ENCODE measurements around the gene NOTCH3. TPM values are rescaled to one million over a fixed set of nuclear protein-coding genes. Genes with fewer than 3 reads are reported as not detected.

Gene NOTCH3
- total RNA-seq, 1 experiment from 2014 or later, result 21.5 TPM

DNA sequence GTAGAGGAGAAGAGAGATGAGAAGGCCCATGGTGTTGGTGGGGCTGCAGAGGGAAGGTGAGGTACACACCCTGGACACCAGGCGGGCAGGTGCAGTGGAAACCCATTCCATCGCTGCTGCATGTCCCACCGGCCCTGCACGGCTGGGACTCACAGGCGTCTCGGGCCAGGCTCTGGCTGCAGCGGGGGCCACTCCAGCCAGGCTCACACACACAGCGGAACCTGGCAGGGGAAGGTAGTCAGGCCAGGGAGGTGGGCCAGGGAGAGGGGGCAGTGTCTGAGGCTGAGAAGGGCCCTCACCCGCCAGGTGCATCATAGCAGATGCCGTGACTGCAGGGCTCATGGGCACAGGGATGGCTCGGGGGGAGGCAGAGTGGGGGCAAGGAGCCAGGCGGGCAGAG, 15.6 kb downstream of the NOTCH3 start:
- no peaks in the 10 kb centered on the region for H4K20me1 ChIP-seq (ENCODE audit: low read length)
- no peak overlapping the region for H2AFZ ChIP-seq (ENCODE audit: low read length)
- no peak overlapping the region for H3K4me2 ChIP-seq (ENCODE audit: low read length)
- H3K9me2 ChIP-seq (replicated peaks; ENCODE audit: low read length), result no peaks in the 10 kb centered on the region
- no peaks in the 10 kb centered on the region for H3K79me2 ChIP-seq (ENCODE audit: low read length)
- H3K9ac ChIP-seq (ENCODE audit: low read length), result no peak overlapping the region
- no peak overlapping the region for H3K4me3 ChIP-seq (ENCODE audit: low read length)
- H3K27me3 ChIP-seq (ENCODE audit: low read length), result no peaks in the 10 kb centered on the region
- BruUV-seq (replicated peaks), result no TSS peak
- ChIA-PET POLR2A (ENCODE audit: unreplicated experiment) (no interaction called here), CTCF (no interaction called here)
- intact Hi-C loops (cut with micrococcal nuclease), result no loop called here
- DNase-seq (no peak), ATAC-seq (no peak)
- no peaks in the 10 kb centered on the region for H3F3A ChIP-seq (ENCODE audit: low read length, unreplicated experiment)
- H3K9me3 ChIP-seq (ENCODE audit: low read length), result no peaks in the 10 kb centered on the region
- no peaks in the 10 kb centered on the region for H3K36me3 ChIP-seq (ENCODE audit: low read depth, low read length)
- no peaks in the 10 kb centered on the region for H3K4me1 ChIP-seq (ENCODE audit: insufficient read depth, low read length)
- H3K27ac ChIP-seq (ENCODE audit: low read length), result no peak overlapping the region
- no peak for TF ChIP-seq CTCF (conservative IDR thresholded peaks at IDR 0.05; ENCODE audit: low read depth, low read length)
- no peak for TF ChIP-seq EZH2 (IDR thresholded peaks at IDR 0.05; ENCODE audit: low read length, unreplicated experiment)
- no peak for TF ChIP-seq EZH2phosphoT487 (IDR thresholded peaks at IDR 0.05; ENCODE audit: borderline replicate concordance, low read length)

- intact Hi-C loops (cut with micrococcal nuclease), result loop anchor here (5.0 kb wide), 1 partner anchor 63 kb away; no protein-coding TSS in a partner anchor
- H3K27me3 ChIP-seq (ENCODE audit: low read length), result no peaks in the 10 kb centered on the region
- H3K9ac ChIP-seq (ENCODE audit: low read length), result no peak overlapping the region
- no peak overlapping the region for H3K4me2 ChIP-seq (ENCODE audit: low read length)
- H3K79me2 ChIP-seq (ENCODE audit: low read length), result no peaks in the 10 kb centered on the region
- TF ChIP-seq CTCF (conservative IDR thresholded peaks at IDR 0.05; ENCODE audit: low read depth, low read length) (no peak), EZH2phosphoT487 (IDR thresholded peaks at IDR 0.05; ENCODE audit: borderline replicate concordance, low read length) (no peak), EZH2 (IDR thresholded peaks at IDR 0.05; ENCODE audit: low read length, unreplicated experiment) (no peak)
- H3K27ac ChIP-seq (ENCODE audit: low read length), result no peak overlapping the region
- ChIA-PET POLR2A (ENCODE audit: unreplicated experiment) (no interaction called here), CTCF (no interaction called here)
- ATAC-seq (no peak), DNase-seq (no peak)
- no peaks in the 10 kb centered on the region for H3K4me1 ChIP-seq (ENCODE audit: insufficient read depth, low read length)
- H3K9me2 ChIP-seq (replicated peaks; ENCODE audit: low read length), result no peaks in the 10 kb centered on the region
- H3K4me3 ChIP-seq (ENCODE audit: low read length), result no peak overlapping the region
- no peaks in the 10 kb centered on the region for H3K9me3 ChIP-seq (ENCODE audit: low read length)
- no peak overlapping the region for H2AFZ ChIP-seq (ENCODE audit: low read length)
- H4K20me1 ChIP-seq (ENCODE audit: low read length), result no peaks in the 10 kb centered on the region
- no peaks in the 10 kb centered on the region for H3K36me3 ChIP-seq (ENCODE audit: low read depth, low read length)
- no peaks in the 10 kb centered on the region for H3F3A ChIP-seq (ENCODE audit: low read length, unreplicated experiment)
- BruUV-seq (replicated peaks), result no TSS peak
These were observed 16.0 kb downstream of the NOTCH3 start for GRCh38 chr19:15184776-15185175.

DNA sequence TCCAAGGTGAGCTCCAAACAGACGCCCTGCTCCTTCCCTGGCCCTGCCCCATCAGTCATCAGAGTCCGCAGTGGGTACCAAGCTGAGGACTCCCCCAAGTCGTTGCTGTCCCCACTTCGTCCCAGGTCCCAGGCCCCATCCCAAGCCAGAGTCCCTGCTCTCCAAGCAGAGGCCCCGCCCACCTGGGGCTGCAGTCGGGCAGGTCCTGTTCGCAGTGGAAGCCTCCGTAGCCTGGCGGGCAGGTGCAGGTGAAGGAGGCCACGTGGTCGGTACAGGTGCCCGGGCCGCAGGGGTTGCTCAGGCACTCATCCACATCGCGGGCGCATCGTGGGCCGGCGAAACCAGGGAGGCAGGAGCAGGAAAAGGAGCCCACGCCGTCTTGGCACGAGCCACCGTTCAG, 19.4 kb downstream of the NOTCH3 start:
- ATAC-seq (no peak), DNase-seq (no peak)
- ChIA-PET CTCF (interaction anchor here (0.8 kb wide), 1 partner anchor 14 kb away, joined by 4 read pairs; no protein-coding TSS in a partner anchor), POLR2A (ENCODE audit: unreplicated experiment) (interaction anchor here (0.6 kb wide), 1 partner anchor 394 kb away, joined by 3 read pairs; no protein-coding TSS in a partner anchor)
- no peaks in the 10 kb centered on the region; the same call in 1 of the 2 replicates for H3K4me1 ChIP-seq (ENCODE audit: insufficient read depth, low read length)
- H4K20me1 ChIP-seq (ENCODE audit: low read length), result no peaks in the 10 kb centered on the region
- no TSS peak for BruUV-seq (replicated peaks)
- no peak overlapping the region for H3K4me2 ChIP-seq (ENCODE audit: low read length)
- H3K79me2 ChIP-seq (ENCODE audit: low read length), result no peaks in the 10 kb centered on the region
- H3K9ac ChIP-seq (ENCODE audit: low read length), result no peak overlapping the region
- H3K9me3 ChIP-seq (ENCODE audit: low read length), result no peaks in the 10 kb centered on the region
- intact Hi-C loops (cut with micrococcal nuclease), result loop anchor here (5.0 kb wide), 1 partner anchor 66 kb away; no protein-coding TSS in a partner anchor
- no peaks in the 10 kb centered on the region for H3K9me2 ChIP-seq (replicated peaks; ENCODE audit: low read length)
- H2AFZ ChIP-seq (ENCODE audit: low read length), result no peak overlapping the region
- H3F3A ChIP-seq (ENCODE audit: low read length, unreplicated experiment), result no peaks in the 10 kb centered on the region
- no peak overlapping the region for H3K27ac ChIP-seq (ENCODE audit: low read length)
- H3K4me3 ChIP-seq (ENCODE audit: low read length), result no peak overlapping the region
- H3K36me3 ChIP-seq (ENCODE audit: low read depth, low read length), result no peaks in the 10 kb centered on the region; the same call in 1 of the 2 replicates
- no peak for TF ChIP-seq CTCF (conservative IDR thresholded peaks at IDR 0.05; ENCODE audit: low read depth, low read length)
- no peak for TF ChIP-seq EZH2 (IDR thresholded peaks at IDR 0.05; ENCODE audit: low read length, unreplicated experiment)
- no peak for TF ChIP-seq EZH2phosphoT487 (IDR thresholded peaks at IDR 0.05; ENCODE audit: borderline replicate concordance, low read length)
- no peaks in the 10 kb centered on the region for H3K27me3 ChIP-seq (ENCODE audit: low read length)

Data from PC-3 (cell line).